ENCODE measurements around the gene MZT2A.
"Not testable (repeated sequence)": the region's sequence is repeated elsewhere in the genome, so short reads cannot be mapped to it uniquely, and the experiment has no call there.

MZT2A gene, protein sequence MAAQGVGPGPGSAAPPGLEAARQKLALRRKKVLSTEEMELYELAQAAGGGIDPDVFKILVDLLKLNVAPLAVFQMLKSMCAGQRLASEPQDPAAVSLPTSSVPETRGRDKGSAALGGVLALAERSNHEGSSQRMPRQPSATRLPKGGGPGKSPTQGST

GRCh38 chr2:131492015-131492417 is at the start of gene MZT2A:
Gene MZT2A (minus strand): TSS chr2:131492397. CDS start chr2:131492376, 21 bp downstream.
- DNase-seq = not testable (repeated sequence)

DNA sequence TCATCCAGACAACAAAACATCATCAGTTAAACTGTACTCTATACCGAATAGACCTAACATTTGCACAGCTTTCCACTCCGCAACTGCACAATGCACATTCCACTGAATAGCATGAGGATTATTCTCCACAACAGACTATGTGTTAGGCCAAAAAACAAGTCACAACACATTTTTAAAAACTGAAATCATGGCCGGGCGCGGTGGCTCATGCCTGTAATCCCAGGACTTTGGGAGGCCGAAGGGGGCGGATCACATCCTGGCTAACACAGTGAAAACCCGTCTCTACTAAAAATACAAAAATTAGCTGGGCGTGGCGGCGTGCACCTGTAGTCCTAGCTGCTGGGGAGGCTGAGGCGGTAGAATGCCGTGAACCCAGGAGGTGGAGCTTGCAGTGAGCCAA is 46.7 kb upstream of the MZT2A start:
- not testable (repeated sequence) for DNase-seq

DNA sequence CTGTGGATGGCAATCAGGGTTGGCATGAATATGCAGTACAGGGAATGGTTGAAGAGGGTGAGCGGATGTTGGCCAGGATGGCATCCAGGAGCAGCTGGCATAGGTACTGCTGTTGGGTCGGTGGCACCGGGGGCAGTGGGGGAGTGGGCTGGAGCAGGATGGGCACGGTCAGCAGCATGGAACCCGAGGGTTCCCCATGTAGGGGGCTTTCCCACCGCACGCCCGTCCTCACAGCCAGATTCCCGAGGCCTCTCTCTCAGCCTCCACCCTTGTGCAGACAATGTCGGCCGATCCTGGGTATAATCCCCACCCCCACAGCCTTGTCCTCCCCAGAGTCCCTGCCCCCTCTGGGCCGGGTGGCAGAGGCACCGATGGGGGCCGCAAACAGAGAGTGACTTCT is 44.6 kb upstream of the MZT2A start:
- not testable (repeated sequence) for DNase-seq

DNA sequence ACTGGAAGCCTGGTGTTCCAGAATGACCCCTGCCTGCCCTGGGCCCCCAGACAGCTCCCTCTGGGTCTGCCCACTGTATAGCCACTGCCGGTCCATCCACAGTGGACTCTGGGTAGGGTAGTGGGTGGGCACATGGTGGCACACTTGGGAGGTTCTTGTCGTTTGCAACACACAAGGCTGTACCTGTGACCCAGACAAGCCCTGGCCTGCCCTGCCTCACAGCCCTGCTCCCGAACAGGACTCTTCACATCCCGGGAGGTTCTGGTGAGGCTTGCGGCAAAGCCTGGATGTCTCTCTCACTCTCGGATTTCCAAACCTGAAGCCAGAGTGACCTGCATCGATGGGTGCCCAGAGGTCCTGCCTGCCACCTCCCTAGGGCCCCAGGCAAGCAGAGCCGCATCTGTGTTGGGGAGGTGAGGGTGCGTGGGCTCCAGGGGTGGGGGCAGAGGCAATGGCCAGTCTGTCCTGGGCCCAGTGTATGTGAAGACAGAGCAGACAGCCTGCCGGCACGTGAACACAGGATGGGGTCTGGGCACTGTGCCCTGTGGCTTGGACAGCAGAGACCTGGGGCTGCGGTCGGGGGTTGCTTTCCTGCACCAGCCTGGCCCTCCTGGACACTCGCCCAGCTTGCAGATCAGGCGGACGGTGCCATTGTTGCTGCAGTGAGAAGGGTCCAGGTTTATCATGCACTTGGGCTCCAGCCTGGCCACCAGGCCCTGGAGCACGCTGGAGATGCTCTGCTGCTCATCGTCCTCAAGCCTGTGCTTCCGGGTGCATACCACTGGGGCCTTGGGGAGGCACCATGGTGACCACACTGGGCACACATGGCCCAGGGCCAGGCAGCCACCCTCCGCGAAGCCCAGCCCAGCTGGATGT is 44.0 kb upstream of the MZT2A start:
- DNase-seq = not testable (repeated sequence)

DNA sequence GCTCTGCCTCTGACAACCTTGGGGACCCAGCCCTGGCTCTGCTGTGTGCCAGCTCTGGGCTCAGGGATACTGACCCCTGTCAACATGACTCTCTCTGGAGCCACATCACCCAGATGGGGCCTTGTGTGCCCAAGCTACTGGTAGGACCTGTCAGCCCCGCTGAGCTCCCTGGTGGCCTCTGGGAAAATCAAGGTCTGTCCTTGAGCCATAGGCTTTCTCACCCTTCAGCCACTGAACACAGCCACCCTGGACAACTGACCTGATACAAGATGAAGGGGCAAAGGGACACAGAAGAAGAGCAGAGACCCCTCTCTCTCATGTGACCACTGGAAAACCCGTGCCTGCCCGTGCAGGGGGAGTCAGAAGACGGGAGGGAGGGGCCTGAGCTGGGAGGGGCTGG is 43.3 kb upstream of the MZT2A start:
- no peak for DNase-seq

GRCh38 chr2:131534965-131535364 is 42.8 kb upstream of the MZT2A start:
- not testable (repeated sequence) for DNase-seq

DNA sequence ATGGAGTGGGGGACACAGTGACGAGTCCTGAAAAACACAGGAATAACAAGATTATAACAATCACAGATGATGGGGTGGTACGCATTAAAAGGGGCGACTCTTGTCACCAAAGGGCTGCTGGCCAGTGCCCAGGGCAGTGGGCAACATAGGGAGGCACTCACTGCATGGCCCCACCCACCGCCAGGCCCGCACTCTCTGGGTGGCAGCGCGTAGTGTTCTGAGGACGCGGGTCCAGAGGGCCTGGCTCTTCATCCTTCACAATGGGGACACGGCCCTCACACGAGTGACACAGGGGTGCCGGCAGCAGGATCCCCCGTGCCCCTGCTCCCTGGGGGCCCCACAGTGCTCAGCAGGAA is 42.1 kb upstream of the MZT2A start:
- not testable (repeated sequence) for DNase-seq

DNA sequence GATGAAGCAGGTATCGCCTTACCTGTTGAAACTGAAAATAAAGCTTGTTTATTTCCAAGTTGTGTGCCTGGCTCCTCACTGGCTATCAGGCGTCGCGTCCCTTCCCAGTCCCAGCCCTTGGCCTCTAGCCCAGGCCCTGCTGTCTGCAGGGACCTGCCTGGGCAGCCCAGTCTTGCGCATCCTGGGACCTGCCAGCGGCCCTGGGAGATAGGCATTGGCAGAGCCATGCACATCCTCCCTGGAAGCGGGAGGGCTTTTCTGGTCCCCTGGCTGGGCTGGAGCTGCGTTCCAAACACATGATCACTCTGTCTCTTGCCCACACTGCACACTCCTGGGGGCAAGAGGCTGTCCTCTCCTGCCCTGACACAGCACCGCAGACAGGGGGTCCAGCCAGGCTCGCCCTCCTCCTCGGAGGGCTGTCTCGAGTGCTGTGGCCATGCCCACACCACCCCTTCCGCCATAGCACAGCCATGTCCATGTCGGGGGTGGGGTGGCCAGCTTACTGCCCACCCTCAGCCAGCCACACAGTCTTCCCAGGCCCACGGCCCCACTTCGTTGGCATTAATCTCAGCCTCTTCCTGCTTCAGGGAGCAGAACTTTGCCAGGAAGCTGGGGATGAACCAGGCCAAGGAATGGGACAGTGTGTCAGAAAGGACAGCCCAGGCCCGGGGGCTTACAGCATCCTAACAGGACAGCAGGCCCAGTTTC is 41.6 kb upstream of the MZT2A start:
- DNase-seq = not testable (repeated sequence)

GRCh38 chr2:131532723-131533608 is 40.8 kb upstream of the MZT2A start:
- DNase-seq = not testable (repeated sequence)

DNA sequence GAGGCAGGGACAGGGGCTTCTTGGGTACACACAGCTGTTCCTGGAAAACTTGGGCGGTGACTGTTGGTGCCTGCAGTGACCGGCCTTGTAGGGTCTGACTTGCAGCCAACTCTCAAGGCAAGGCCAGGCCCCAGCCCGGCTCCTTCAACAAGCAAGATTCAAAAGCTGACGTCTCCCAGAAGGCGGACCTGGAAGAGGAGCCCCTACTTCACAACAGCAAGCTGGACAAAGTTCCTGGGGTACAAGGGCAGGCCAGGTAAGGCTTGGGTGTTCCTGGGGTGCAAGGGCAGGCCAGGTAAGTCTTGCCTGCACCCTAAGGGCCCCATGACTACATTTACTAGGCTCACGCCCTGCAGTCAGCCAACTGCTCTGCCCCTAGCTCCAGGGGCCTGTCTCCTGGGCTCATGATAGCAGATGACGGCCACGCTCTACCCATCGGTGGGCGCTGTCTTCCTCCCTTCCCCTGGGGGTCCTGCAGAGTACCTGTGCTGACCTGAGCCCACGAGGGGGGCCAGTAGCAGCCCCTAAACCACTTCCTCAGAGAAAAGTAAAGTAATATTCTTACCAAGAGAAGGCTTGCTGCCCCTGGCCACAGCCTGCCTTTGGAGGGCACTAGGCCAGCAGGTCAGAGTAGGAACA is 39.5 kb upstream of the MZT2A start:
- not testable (repeated sequence) for DNase-seq

DNA sequence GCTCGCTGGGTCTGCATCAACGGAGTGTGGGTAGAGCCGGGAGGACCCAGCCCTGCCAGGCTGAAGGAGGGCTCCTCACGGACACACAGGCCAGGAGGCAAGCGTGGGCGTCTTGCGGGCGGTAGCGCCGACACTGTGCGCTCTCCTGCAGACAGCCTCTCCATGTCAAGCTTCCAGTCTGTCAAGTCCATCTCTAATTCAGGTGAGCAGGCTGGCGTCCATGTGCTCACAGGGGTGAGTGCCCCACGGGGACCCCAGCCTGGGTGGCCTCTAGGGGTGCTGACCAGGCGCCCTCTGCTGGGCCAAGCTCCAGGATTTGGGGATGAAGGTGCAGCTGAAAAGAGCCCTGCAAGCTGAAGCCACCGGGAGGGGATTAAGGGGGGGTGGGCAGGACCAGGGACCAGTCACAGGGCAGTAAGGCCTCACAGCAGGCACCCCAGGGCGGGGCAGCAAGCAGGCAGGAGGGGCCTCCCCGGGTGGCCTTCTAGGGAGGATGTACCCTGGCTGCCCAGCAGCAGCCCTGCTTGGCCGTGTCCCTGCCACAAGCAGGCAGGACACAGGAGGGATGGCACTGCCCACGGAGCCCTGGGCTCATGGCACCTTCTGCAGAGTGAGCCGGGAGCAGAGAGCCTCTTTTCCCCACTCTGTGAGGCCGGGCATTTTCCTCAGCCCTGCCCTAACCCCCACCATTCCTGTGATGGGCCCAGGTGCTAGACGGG is 38.6 kb upstream of the MZT2A start:
- not testable (repeated sequence) for DNase-seq

GRCh38 chr2:131529864-131530445 is 37.8 kb upstream of the MZT2A start:
- DNase-seq = not testable (repeated sequence)

- not testable (repeated sequence) for DNase-seq
Observed at GRCh38 chr2:131528981-131529863, 37.0 kb upstream of the MZT2A start.

DNA sequence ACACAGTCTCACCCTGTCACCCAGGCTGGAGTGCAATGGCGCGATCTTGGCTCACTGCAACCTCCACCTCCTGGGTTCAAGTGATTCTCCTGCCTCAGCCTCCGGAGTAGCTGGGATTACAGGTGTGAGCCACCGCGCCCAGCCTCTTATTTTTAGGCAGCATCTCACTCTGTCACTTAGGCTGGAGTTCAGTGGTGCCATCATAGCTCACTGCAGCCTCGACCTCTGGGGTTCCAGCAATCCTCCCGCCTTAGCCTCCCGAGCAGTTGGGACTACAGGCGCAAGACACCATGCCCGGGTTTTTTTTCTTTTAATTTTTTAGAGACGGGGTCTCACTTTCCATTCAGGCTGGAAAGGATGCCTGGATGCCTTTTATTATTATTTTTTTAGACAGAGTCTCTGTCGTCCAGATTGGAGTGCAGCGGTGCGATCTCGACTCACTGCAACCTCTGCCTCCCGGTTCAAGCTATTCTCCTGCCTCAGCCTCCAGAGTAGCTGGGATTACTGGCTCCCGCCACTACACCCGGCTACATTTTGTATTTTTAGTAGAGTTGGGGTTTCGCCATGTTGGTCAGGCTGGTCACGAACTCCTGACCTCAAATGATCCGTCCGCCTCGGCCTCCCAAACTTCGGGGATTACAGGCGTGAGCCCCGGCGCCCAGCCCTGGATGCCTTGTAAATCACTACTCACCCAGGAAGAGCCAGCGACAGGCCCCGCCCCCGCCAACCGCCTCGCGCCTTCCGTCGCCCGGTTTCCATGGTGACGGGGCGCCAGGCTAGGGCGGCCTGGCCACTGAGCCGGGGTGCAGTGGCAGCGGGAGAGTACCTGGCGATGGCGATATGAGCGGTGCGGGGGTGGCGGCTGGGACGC is 35.2 kb upstream of the MZT2A start, which contains the start of gene CCDC74A:
CCDC74A (plus strand) TSS at position 758 of the 871 bp plus-strand sequence; CDS start at position 841, 83 bp downstream.
- DNase-seq = peak; percentile 63

GRCh38 chr2:131525256-131525655 is 33.1 kb upstream of the MZT2A start:
- DNase-seq = not testable (repeated sequence)

- no peak for DNase-seq
Observed at GRCh38 chr2:131521961-131522781, 30.0 kb upstream of the MZT2A start.

DNA sequence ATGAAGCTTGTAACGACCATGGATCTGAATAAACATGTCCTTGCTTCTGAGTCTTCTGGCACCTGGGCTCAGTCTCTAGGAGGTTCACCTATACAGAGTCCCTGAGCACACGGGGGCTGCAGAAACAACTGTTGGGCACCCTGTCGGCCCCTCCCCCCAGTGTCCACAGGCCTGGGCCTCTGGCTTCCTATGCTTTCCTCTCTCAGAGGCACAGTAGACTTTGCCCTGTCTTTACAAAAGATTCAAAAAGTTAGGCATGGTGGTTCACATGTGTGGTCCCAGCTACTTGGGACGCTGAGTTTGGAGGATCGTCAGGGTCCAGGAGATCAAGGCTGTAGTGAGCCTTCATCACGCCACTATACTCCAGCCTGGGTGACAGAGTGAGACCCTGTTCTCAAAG is 29.3 kb upstream of the MZT2A start:
- DNase-seq = not testable (repeated sequence)

GRCh38 chr2:131520526-131520925 is 28.3 kb upstream of the MZT2A start:
- DNase-seq = no peak
